IMR-90 (cell line): Measurements from ENCODE around the gene TTC16. TPM values are rescaled to one million over a fixed set of nuclear protein-coding genes. Genes with fewer than 3 reads are reported as not detected.

Experiments
- ATAC-seq: fragments of 200-7000 bp; cut with Tn5 transposase; 2 replicates; pipeline ENCODE4 v1.9.1; 2020; ENCODE audit warnings: low read depth, mild to moderate bottlenecking, moderate library complexity
- BruUV-seq: library from RNA; stranded (reverse); fragments of 400-500 nt; replicated peaks from 2 replicates; lab custom pipeline; 2021; lab: Mats Ljungman, UMichigan
- CTCF ChIA-PET: fragments of 300-600 bp; formaldehyde crosslinking; extraction: SDS; loops from one replicate; lab custom pipeline; 2021; ENCODE audit warnings: antibody characterized with exemption; lab: Yijun Ruan, JAX
- POLR2A ChIA-PET: fragments of 300-600 bp; sonication (Branson Sonifier 250); formaldehyde crosslinking; loops from one replicate; lab custom pipeline; 2022; ENCODE audit warnings: antibody characterized with exemption; ENCODE audit not compliant: unreplicated experiment; lab: Charles Lee
- DNase-seq: peaks from one replicate; pipeline ENCODE4 v3.0.0; 2013
- H2AFZ ChIP-seq: replicated peaks from 2 replicates; pipeline ENCODE3; 2013; ENCODE audit warnings: low read length, mild to moderate bottlenecking; ENCODE audit not compliant: poor library complexity
- H2AK5ac ChIP-seq: 2 replicates; pipeline ENCODE4 v1.6.1; 2013; ENCODE audit warnings: low read depth, low read length, inconsistent platforms
- H2AK9ac ChIP-seq: replicated peaks from 2 replicates; pipeline ENCODE3; 2013; ENCODE audit warnings: mild to moderate bottlenecking, low read depth, low read length, moderate library complexity; ENCODE audit not compliant: poor library complexity
- H2BK120ac ChIP-seq: 2 replicates; pipeline ENCODE4 v1.6.1; 2013; ENCODE audit warnings: low read depth, low read length, inconsistent platforms
- H2BK15ac ChIP-seq: 3 replicates; pipeline ENCODE4 v1.6.1; 2013; ENCODE audit warnings: low read depth, low read length, inconsistent platforms
- H2BK20ac ChIP-seq: 2 replicates; pipeline ENCODE4 v1.6.1; 2013; ENCODE audit warnings: low read depth, mild to moderate bottlenecking, inconsistent platforms, low read length, moderate library complexity
- H2BK5ac ChIP-seq: 2 replicates; pipeline ENCODE4 v1.6.1; 2013; ENCODE audit warnings: mild to moderate bottlenecking, low read depth, low read length, inconsistent platforms; ENCODE audit not compliant: poor library complexity, severe bottlenecking
- H3K14ac ChIP-seq: replicated peaks from 2 replicates; pipeline ENCODE4 v1.6.1; 2013; ENCODE audit warnings: low read depth, low read length, inconsistent platforms
- H3K18ac ChIP-seq: 2 replicates; pipeline ENCODE4 v1.6.1; 2013; ENCODE audit warnings: low read depth, low read length, control low read depth
- H3K23ac ChIP-seq: 2 replicates; pipeline ENCODE4 v1.6.1; 2013; ENCODE audit warnings: low read depth, low read length, inconsistent platforms
- H3K27ac ChIP-seq: 2 replicates; pipeline ENCODE4 v1.5.1; 2013; ENCODE audit warnings: mild to moderate bottlenecking, control low read depth, low read length; ENCODE audit not compliant: insufficient read depth
- H3K27me3 ChIP-seq: 2 replicates; pipeline ENCODE4 v1.6.1; 2013; ENCODE audit warnings: low read length; ENCODE audit not compliant: control insufficient read depth, insufficient read depth
- H3K36me3 ChIP-seq: 2 replicates; pipeline ENCODE4 v1.6.1; 2013; ENCODE audit warnings: low read length, mixed read lengths; ENCODE audit not compliant: control insufficient read depth, insufficient read depth
- H3K4ac ChIP-seq: 2 replicates; pipeline ENCODE4 v1.6.1; 2013; ENCODE audit warnings: low read depth, low read length, inconsistent platforms
- H3K4me1 ChIP-seq: 2 replicates; pipeline ENCODE4 v1.6.1; 2013; ENCODE audit warnings: low read length, mixed read lengths; ENCODE audit not compliant: control insufficient read depth, insufficient read depth
- H3K4me2 ChIP-seq: 2 replicates; pipeline ENCODE4 v1.6.1; 2013; ENCODE audit warnings: low read depth, mild to moderate bottlenecking, control low read depth, low read length, moderate library complexity
- H3K4me3 ChIP-seq: 2 replicates; pipeline ENCODE4 v1.5.1; 2013; ENCODE audit warnings: low read depth, mild to moderate bottlenecking, control low read depth, low read length, moderate library complexity; ENCODE audit not compliant: insufficient read depth
- H3K56ac ChIP-seq: 2 replicates; pipeline ENCODE4 v1.6.1; 2013; ENCODE audit warnings: low read length, inconsistent platforms; ENCODE audit not compliant: insufficient read depth; ENCODE audit errors: extremely low read depth
- H3K79me1 ChIP-seq, 2 experiments: 2 replicates each; pipeline ENCODE4 v1.6.1; 2013; ENCODE audit warnings: low read length in 2 of 2, inconsistent platforms in 1 of 2, low read depth in 1 of 2
- H3K9ac ChIP-seq: 2 replicates; pipeline ENCODE4 v1.6.1; 2013; ENCODE audit warnings: low read depth, low read length, control low read depth
- H3K9me1 ChIP-seq: 2 replicates; pipeline ENCODE4 v1.6.1; 2013; ENCODE audit warnings: low read length, inconsistent platforms; ENCODE audit not compliant: insufficient read depth
- H3K9me3 ChIP-seq: 2 replicates; pipeline ENCODE4 v1.6.1; 2013; ENCODE audit warnings: low read length; ENCODE audit not compliant: control insufficient read depth, insufficient read depth
- H4K20me1 ChIP-seq: 2 replicates; pipeline ENCODE4 v1.6.1; 2013; ENCODE audit warnings: low read length, inconsistent platforms; ENCODE audit not compliant: insufficient read depth
- H4K5ac ChIP-seq: 2 replicates; pipeline ENCODE4 v1.6.1; 2013; ENCODE audit warnings: mild to moderate bottlenecking, low read depth, low read length, control low read depth
- H4K8ac ChIP-seq, 2 experiments: 2 replicates each; pipeline ENCODE4 v1.6.1; 2013; ENCODE audit warnings: low read depth in 2 of 2, low read length in 2 of 2, control low read depth in 1 of 2, inconsistent platforms in 1 of 2
- H4K91ac ChIP-seq: 2 replicates; pipeline ENCODE4 v1.6.1; 2013; ENCODE audit warnings: low read depth, low read length, inconsistent platforms; ENCODE audit not compliant: insufficient read depth
- CTCF ChIP-seq: conservative IDR thresholded peaks from 2 replicates; pipeline ENCODE4 v1.5.1; 2012; ENCODE audit warnings: mild to moderate bottlenecking, low read depth, low read length, improper control_type of control experiment
- ELK1 ChIP-seq: fragments of 150-350 bp; IDR thresholded peaks from 2 replicates; pipeline ENCODE4 v1.6.1; 2016; ENCODE audit warnings: low read depth, mild to moderate bottlenecking, low read length, moderate library complexity, borderline replicate concordance
- MAFK ChIP-seq: IDR thresholded peaks from 2 replicates; pipeline ENCODE4 v1.6.1; 2012; ENCODE audit warnings: low read depth, low read length, improper control_type of control experiment
- MAZ ChIP-seq: IDR thresholded peaks from 2 replicates; pipeline ENCODE4 v1.6.1; 2012; ENCODE audit warnings: low read depth, mild to moderate bottlenecking, low read length, improper control_type of control experiment, moderate library complexity, borderline replicate concordance
- POLR2A ChIP-seq: IDR thresholded peaks from 2 replicates; pipeline ENCODE4 v1.6.1; 2012; ENCODE audit warnings: mild to moderate bottlenecking, low read depth, low read length
- RAD21 ChIP-seq: IDR thresholded peaks from 2 replicates; pipeline ENCODE4 v1.6.1; 2012; ENCODE audit warnings: low read length, improper control_type of control experiment
- SMC3 ChIP-seq: fragments of 150-350 bp; IDR thresholded peaks from 2 replicates; pipeline ENCODE4 v1.6.1; 2016; ENCODE audit warnings: low read depth, mild to moderate bottlenecking, antibody characterized with exemption, low read length, moderate library complexity
- WGBS, 2 experiments: methylation state at CpG; one replicate each; pipeline versions ENCODE4 v1.1.5 to v1.1.7; 2013; ENCODE audit warnings: missing lambda C conversion rate in 2 of 2; ENCODE audit not compliant: insufficient read length in 1 of 2; ENCODE audit errors: extremely low coverage in 2 of 2; 5-methylcytosine and 5-hydroxymethylcytosine counted together
- dilution Hi-C: fragments of 300-500 bp; cut with HindIII; formaldehyde crosslinking; loops from one replicate; pipeline ENCODE4 v1.14.3; 2018; ENCODE audit warnings: low sequenced_read_pairs; ENCODE audit not compliant: unreplicated experiment
- in situ Hi-C: fragments of 300-500 bp; cut with MboI; formaldehyde crosslinking; loops from 3 replicates; pipeline ENCODE4 v1.14.3; 2019; ENCODE audit warnings: low sequenced_read_pairs, inconsistent platforms, mixed read lengths
- intact Hi-C: fragments of 100-400 bp; cut with micrococcal nuclease; formaldehyde crosslinking; loops from 2 replicates; pipeline ENCODE4 v1.10.0; 2022
- polyA plus RNA-seq, 3 experiments: library from polyadenylated mRNA; depleted of rRNA; stranded (reverse); fragments of >200 nt; gene quantifications; 2 replicates each; pipeline ENCODE4 v1.2.3, GENCODE V29; 2012; ENCODE audit warnings: low replicate concordance in 1 of 3
- total RNA-seq: library from RNA; depleted of rRNA; stranded (reverse); fragments of >200 nt; gene quantifications from 2 replicates; pipeline ENCODE4 v1.2.3, GENCODE V29; 2012

Gene TTC16
- total and polyA plus RNA-seq, 2 of the 4 experiments (the other 2 are of a cell fraction): 0.02 TPM; not detected in 1

- H3K4me2 ChIP-seq: no peak overlapping the region
- no peak overlapping the region for H3K56ac ChIP-seq
- H3K14ac ChIP-seq: no peak overlapping the region
- dilution Hi-C loops: no loop called here
- ChIA-PET CTCF (interaction anchor here (1.0 kb wide), 1 partner anchor 24 kb away, joined by 3 read pairs; the partner anchor contains the start of gene TOR2A), POLR2A (no interaction called here)
- no peak overlapping the region for H2AFZ ChIP-seq
- H3K27ac ChIP-seq: no peak overlapping the region
- no TSS peak for BruUV-seq
- H4K91ac ChIP-seq: no peak overlapping the region
- no peak overlapping the region for H4K8ac ChIP-seq
- H4K20me1 ChIP-seq: 0 out of 2 replicates have a peak, but pooled peaks cover 1% of the 10 kb centered on the region
- H2BK5ac ChIP-seq: no peak overlapping the region
- WGBS, 2 experiments: no CpG with 5 or more reads among the region's 5 CpGs
- H3K9me1 ChIP-seq: no peaks in the 10 kb centered on the region
- H2BK15ac ChIP-seq: no peak overlapping the region
- no peaks in the 10 kb centered on the region for H3K36me3 ChIP-seq
- no peak for TF ChIP-seq MAFK
- no peak for TF ChIP-seq RAD21
- TF ChIP-seq POLR2A: no peak
- no peak for TF ChIP-seq SMC3
- TF ChIP-seq CTCF: no peak
- TF ChIP-seq MAZ: no peak
- TF ChIP-seq ELK1: no peak
- DNase-seq: no peak
- no peaks in the 10 kb centered on the region for H3K79me1 ChIP-seq
- H3K18ac ChIP-seq: no peak overlapping the region
- H2BK20ac ChIP-seq: no peak overlapping the region
- intact Hi-C loops: no loop called here
- no peak for ATAC-seq
- H2AK5ac ChIP-seq: no peak overlapping the region
- peaks cover 51% of the 10 kb centered on the region for H3K27me3 ChIP-seq
- H3K9me3 ChIP-seq: no peaks in the 10 kb centered on the region
- no peak overlapping the region for H2AK9ac ChIP-seq
- no peak overlapping the region for H3K9ac ChIP-seq
- in situ Hi-C loops: no loop called here
- H2BK120ac ChIP-seq: no peak overlapping the region
- H3K4ac ChIP-seq: no peak overlapping the region
- H3K23ac ChIP-seq: no peak overlapping the region
- H3K4me1 ChIP-seq: no peaks in the 10 kb centered on the region
- no peak overlapping the region for H3K4me3 ChIP-seq
- no peak overlapping the region for H4K5ac ChIP-seq
These were observed 43.0 kb downstream of the TTC16 start for GRCh38 chr9:127758843-127759242.
